Loucy (cell line): ENCODE results near the gene MINDY4.

Experiments
- H2AFZ ChIP-seq: fragments of 200-600 bp; sonication (generic); 2 replicates; pipeline ENCODE4 v1.6.0; 2016; ENCODE audit warnings: antibody characterized with exemption, mild to moderate bottlenecking, low read length, moderate library complexity
- H3F3A ChIP-seq: fragments of 200-600 bp; 2 replicates; pipeline ENCODE4 v1.6.0; 2016; ENCODE audit warnings: antibody characterized with exemption, low read depth, mild to moderate bottlenecking
- H3K27me3 ChIP-seq: fragments of 200-600 bp; sonication (generic); 2 replicates; pipeline ENCODE4 v1.6.1; 2014; ENCODE audit warnings: low read length, mild to moderate bottlenecking; ENCODE audit not compliant: insufficient read depth, poor library complexity, severe bottlenecking
- H3K36me3 ChIP-seq: fragments of 200-600 bp; sonication (generic); 2 replicates; pipeline ENCODE4 v1.6.1; 2016; ENCODE audit warnings: low read length; ENCODE audit not compliant: insufficient read depth
- H3K4me1 ChIP-seq: fragments of 200-600 bp; sonication (generic); 2 replicates; pipeline ENCODE4 v1.5.1; 2014; ENCODE audit warnings: low read length, mild to moderate bottlenecking; ENCODE audit not compliant: insufficient read depth, poor library complexity, severe bottlenecking
- H3K4me2 ChIP-seq: fragments of 200-600 bp; sonication (generic); 2 replicates; pipeline ENCODE4 v1.6.0; 2014; ENCODE audit warnings: antibody characterized with exemption, low read length, low read depth, mild to moderate bottlenecking; ENCODE audit not compliant: poor library complexity, severe bottlenecking
- H3K4me3 ChIP-seq: fragments of 200-600 bp; sonication (generic); 2 replicates; pipeline ENCODE4 v1.5.1; 2014; ENCODE audit warnings: low read length, mild to moderate bottlenecking, mixed read lengths; ENCODE audit not compliant: poor library complexity, severe bottlenecking
- H3K79me2 ChIP-seq: fragments of 200-600 bp; sonication (generic); 2 replicates; pipeline ENCODE4 v1.6.1; 2014; ENCODE audit warnings: low read length; ENCODE audit not compliant: insufficient read depth
- H3K9ac ChIP-seq: fragments of 200-600 bp; sonication (generic); 2 replicates; pipeline ENCODE4 v1.6.0; 2014; ENCODE audit warnings: mild to moderate bottlenecking, low read depth, low read length, moderate library complexity; ENCODE audit not compliant: poor library complexity, severe bottlenecking
- H3K9me2 ChIP-seq: fragments of 200-600 bp; sonication (generic); replicated peaks from 2 replicates; pipeline ENCODE4 v1.6.1; 2016; ENCODE audit warnings: low read depth, low read length, mixed read lengths
- H3K9me3 ChIP-seq: fragments of 200-600 bp; sonication (generic); 2 replicates; pipeline ENCODE4 v1.6.1; 2014; ENCODE audit warnings: mild to moderate bottlenecking, antibody characterized with exemption, low read length, low read depth; ENCODE audit not compliant: insufficient read depth
- H4K20me1 ChIP-seq: fragments of 200-600 bp; sonication (generic); 2 replicates; pipeline ENCODE4 v1.6.0; 2014; ENCODE audit warnings: antibody characterized with exemption, low read length, mild to moderate bottlenecking; ENCODE audit not compliant: insufficient read depth, poor library complexity, severe bottlenecking
- CTCF ChIP-seq: fragments of 200-600 bp; sonication (generic); conservative IDR thresholded peaks from 2 replicates; pipeline ENCODE4 v1.5.1; 2014; ENCODE audit warnings: mild to moderate bottlenecking, antibody characterized with exemption, low read length
- EZH2phosphoT487 ChIP-seq: fragments of 200-600 bp; IDR thresholded peaks from 2 replicates; pipeline ENCODE4 v1.6.1; 2018; ENCODE audit warnings: antibody characterized with exemption, mild to moderate bottlenecking, moderate library complexity, borderline replicate concordance

Gene MINDY4

GRCh38 chr7:30901856-30902255, 130.6 kb downstream of the MINDY4 start:
- no peak overlapping the region for H2AFZ ChIP-seq
- no peak overlapping the region for H3K4me2 ChIP-seq
- no peaks in the 10 kb centered on the region for H3K27me3 ChIP-seq
- no peaks in the 10 kb centered on the region for H4K20me1 ChIP-seq
- H3F3A ChIP-seq: no peaks in the 10 kb centered on the region
- no peak overlapping the region for H3K4me3 ChIP-seq
- no peaks in the 10 kb centered on the region for H3K79me2 ChIP-seq
- TF ChIP-seq CTCF: no peak
- H3K9me3 ChIP-seq: no peaks in the 10 kb centered on the region
- no peaks in the 10 kb centered on the region for H3K4me1 ChIP-seq
- no peak overlapping the region for H3K9ac ChIP-seq
- H3K36me3 ChIP-seq: no peaks in the 10 kb centered on the region
- H3K9me2 ChIP-seq: no peaks in the 10 kb centered on the region

GRCh38 chr7:30902466-30902865, 131.2 kb downstream of the MINDY4 start:
- no peaks in the 10 kb centered on the region for H3K79me2 ChIP-seq
- TF ChIP-seq CTCF (no peak), EZH2phosphoT487 (no peak)
- no peak overlapping the region for H2AFZ ChIP-seq
- no peaks in the 10 kb centered on the region for H3K9me2 ChIP-seq
- H3K9ac ChIP-seq: no peak overlapping the region
- no peaks in the 10 kb centered on the region for H3K36me3 ChIP-seq
- no peaks in the 10 kb centered on the region for H3K27me3 ChIP-seq
- H4K20me1 ChIP-seq: no peaks in the 10 kb centered on the region
- H3K4me1 ChIP-seq: no peaks in the 10 kb centered on the region
- no peak overlapping the region for H3K4me2 ChIP-seq
- no peaks in the 10 kb centered on the region for H3F3A ChIP-seq
- no peaks in the 10 kb centered on the region for H3K9me3 ChIP-seq
- H3K4me3 ChIP-seq: no peak overlapping the region

GRCh38 chr7:30903146-30903545, 131.9 kb downstream of the MINDY4 start:
- H3K36me3 ChIP-seq: no peaks in the 10 kb centered on the region
- H3F3A ChIP-seq: no peaks in the 10 kb centered on the region
- TF ChIP-seq EZH2phosphoT487: no peak
- no peak for TF ChIP-seq CTCF
- H3K4me2 ChIP-seq: no peak overlapping the region
- H3K27me3 ChIP-seq: no peaks in the 10 kb centered on the region
- H3K4me3 ChIP-seq: no peak overlapping the region
- no peaks in the 10 kb centered on the region for H3K79me2 ChIP-seq
- H3K9me2 ChIP-seq: no peaks in the 10 kb centered on the region
- no peaks in the 10 kb centered on the region for H3K4me1 ChIP-seq
- no peaks in the 10 kb centered on the region for H3K9me3 ChIP-seq
- no peak overlapping the region for H2AFZ ChIP-seq
- no peaks in the 10 kb centered on the region for H4K20me1 ChIP-seq
- no peak overlapping the region for H3K9ac ChIP-seq
